Suprapubic skin (tissue), 4 donors: ENCODE data around the gene PNPT1. TPM values are rescaled to one million over a fixed set of nuclear protein-coding genes. Genes with fewer than 3 reads are reported as not detected.

Experiments used
- DNase-seq, 2 donors: peaks; one replicate each; pipeline ENCODE4 v3.0.0-alpha.2; 2019; ENCODE audit warnings: low spot score in 2 of 2
- H3K27ac ChIP-seq: fragments of 200-600 bp; sonication (generic); one replicate; pipeline ENCODE4 v1.5.1; 2019
- H3K27me3 ChIP-seq: fragments of 200-600 bp; sonication (generic); one replicate; pipeline ENCODE4 v1.5.1; 2019
- H3K36me3 ChIP-seq: fragments of 200-600 bp; sonication (generic); one replicate; pipeline ENCODE4 v1.5.1; 2019
- H3K4me1 ChIP-seq: fragments of 200-600 bp; sonication (generic); one replicate; pipeline ENCODE4 v1.5.1; 2019
- H3K4me3 ChIP-seq: fragments of 200-600 bp; sonication (generic); one replicate; pipeline ENCODE4 v1.5.1; 2019; ENCODE audit warnings: mild to moderate bottlenecking
- H3K9me3 ChIP-seq: fragments of 200-600 bp; sonication (generic); one replicate; pipeline ENCODE4 v1.5.1; 2019
- EP300 ChIP-seq: sonication (generic); formaldehyde crosslinking; IDR thresholded peaks from one replicate; pipeline ENCODE4 v1.6.1; 2017; ENCODE audit warnings: antibody characterized with exemption
- POLR2A ChIP-seq, 2 donors: fragments of 450-650 bp; IDR thresholded peaks; one replicate each; pipeline ENCODE4 v1.6.1; 2017; ENCODE audit warnings: antibody characterized with exemption in 2 of 2, mild to moderate bottlenecking in 2 of 2, moderate library complexity in 2 of 2
- POLR2AphosphoS5 ChIP-seq, 3 donors: sonication (generic); formaldehyde crosslinking; IDR thresholded peaks; one replicate each; pipeline ENCODE4 v1.6.1; 2017; ENCODE audit warnings: antibody characterized with exemption in 3 of 3
- WGBS: methylation state at CpG from one replicate; pipeline ENCODE4 v1.1.5; 2018; 5-methylcytosine and 5-hydroxymethylcytosine counted together
- total RNA-seq, 4 donors: library from RNA; depleted of rRNA; stranded (reverse); fragments of >200 nt; gene quantifications; one replicate each; pipeline ENCODE4 v1.1.0, GENCODE V29; 2016
- TF ChIP-seq, protein P1 (sequence below), 2 donors: fragments of 200-600 bp in 1 of 2; fragments of 450-650 bp in 1 of 2; sonication (generic) in 1 of 2; IDR thresholded peaks; one replicate each; pipeline ENCODE4 v1.5.1; 2016 to 2019; ENCODE audit warnings: antibody characterized with exemption in 2 of 2, mild to moderate bottlenecking in 1 of 2, moderate library complexity in 1 of 2

The PNPT1 gene
- total RNA-seq, 4 donors from 2014 or later, result 8.4 to 12.4 (median 10.9) TPM

DNA sequence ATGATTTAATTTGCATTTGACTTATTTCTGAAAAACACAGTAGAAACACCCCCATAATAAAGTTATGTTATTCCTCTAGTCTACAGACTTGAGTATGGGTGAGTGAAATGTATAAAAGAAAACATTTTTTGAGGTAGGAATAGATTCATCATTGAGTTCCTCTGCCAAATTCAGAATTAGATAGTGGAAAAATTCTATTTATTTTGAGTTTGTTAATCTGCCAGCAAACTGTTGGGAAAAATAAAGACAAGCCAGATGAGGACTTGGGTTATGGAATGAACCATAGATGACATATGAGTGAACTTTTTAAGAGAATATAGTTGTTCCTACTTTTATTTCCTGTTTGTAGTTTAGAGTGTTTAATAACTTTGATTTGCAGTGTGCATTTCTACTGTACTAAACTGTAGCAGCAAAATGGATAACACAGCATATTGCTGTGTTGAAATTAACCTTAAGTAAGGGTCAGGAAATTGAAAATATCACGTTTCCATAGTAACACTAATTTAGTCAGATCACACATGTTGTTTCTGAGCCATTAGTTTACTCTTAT is 35.6 kb upstream of the PNPT1 start:
- no peaks in the 10 kb centered on the region for H3K9me3 ChIP-seq
- H3K36me3 ChIP-seq, result no peaks in the 10 kb centered on the region
- no peak for TF ChIP-seq POLR2AphosphoS5 (IDR thresholded peaks at IDR 0.05)
- no peak for TF ChIP-seq EP300
- no peak for TF ChIP-seq POLR2A (IDR thresholded peaks at IDR 0.05)
- TF ChIP-seq, protein P1, sequence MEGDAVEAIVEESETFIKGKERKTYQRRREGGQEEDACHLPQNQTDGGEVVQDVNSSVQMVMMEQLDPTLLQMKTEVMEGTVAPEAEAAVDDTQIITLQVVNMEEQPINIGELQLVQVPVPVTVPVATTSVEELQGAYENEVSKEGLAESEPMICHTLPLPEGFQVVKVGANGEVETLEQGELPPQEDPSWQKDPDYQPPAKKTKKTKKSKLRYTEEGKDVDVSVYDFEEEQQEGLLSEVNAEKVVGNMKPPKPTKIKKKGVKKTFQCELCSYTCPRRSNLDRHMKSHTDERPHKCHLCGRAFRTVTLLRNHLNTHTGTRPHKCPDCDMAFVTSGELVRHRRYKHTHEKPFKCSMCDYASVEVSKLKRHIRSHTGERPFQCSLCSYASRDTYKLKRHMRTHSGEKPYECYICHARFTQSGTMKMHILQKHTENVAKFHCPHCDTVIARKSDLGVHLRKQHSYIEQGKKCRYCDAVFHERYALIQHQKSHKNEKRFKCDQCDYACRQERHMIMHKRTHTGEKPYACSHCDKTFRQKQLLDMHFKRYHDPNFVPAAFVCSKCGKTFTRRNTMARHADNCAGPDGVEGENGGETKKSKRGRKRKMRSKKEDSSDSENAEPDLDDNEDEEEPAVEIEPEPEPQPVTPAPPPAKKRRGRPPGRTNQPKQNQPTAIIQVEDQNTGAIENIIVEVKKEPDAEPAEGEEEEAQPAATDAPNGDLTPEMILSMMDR (IDR thresholded peaks at IDR 0.05), result no peak
- 56% methylated on average over 1 of the region's 1 CpG for WGBS
- no peak overlapping the region for H3K27ac ChIP-seq
- no peak for DNase-seq
- H3K4me1 ChIP-seq, result no peaks in the 10 kb centered on the region
- no peaks in the 10 kb centered on the region for H3K27me3 ChIP-seq
- no peak overlapping the region for H3K4me3 ChIP-seq

DNA sequence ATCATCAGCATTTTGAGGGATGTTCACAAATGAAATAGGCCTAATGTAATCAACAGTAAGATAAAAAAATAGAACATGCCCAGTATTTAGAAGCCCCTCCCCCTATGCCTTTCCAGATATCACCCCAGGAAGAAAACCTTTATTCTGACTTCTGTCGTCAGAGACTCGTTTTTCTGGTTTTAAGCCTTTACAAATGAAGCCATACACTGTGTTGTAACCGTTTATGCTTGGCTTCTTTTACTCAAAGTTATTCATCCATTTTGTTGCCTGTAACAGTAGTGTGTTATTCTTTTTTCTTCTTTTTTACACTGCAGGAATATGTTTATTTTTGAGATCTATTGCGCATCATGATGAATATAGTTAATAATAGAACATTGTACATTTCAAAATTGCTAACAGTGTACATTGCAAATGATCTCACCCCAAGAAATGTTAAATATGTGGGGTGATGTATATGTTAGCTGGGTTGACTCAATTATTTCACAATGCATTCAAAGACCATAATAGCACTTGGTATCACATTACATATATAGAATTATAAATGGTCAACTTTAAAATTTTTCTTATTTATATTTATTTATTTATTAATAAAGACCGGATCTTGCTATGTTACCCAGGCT is 28.1 kb upstream of the PNPT1 start:
- no peak for DNase-seq
- Histone ChIP-seq H3K4me3 (no peak overlapping the region), H3K4me1 (no peaks in the 10 kb centered on the region), H3K27ac (no peak overlapping the region), H3K36me3 (no peaks in the 10 kb centered on the region), H3K27me3 (no peaks in the 10 kb centered on the region), H3K9me3 (no peaks in the 10 kb centered on the region)
- TF ChIP-seq, protein P1 (IDR thresholded peaks at IDR 0.05), result no peak
- TF ChIP-seq POLR2A (IDR thresholded peaks at IDR 0.05) (no peak), EP300 (no peak), POLR2AphosphoS5 (IDR thresholded peaks at IDR 0.05) (no peak)
- WGBS, result 66% methylated on average over 5 of the region's 5 CpGs

DNA sequence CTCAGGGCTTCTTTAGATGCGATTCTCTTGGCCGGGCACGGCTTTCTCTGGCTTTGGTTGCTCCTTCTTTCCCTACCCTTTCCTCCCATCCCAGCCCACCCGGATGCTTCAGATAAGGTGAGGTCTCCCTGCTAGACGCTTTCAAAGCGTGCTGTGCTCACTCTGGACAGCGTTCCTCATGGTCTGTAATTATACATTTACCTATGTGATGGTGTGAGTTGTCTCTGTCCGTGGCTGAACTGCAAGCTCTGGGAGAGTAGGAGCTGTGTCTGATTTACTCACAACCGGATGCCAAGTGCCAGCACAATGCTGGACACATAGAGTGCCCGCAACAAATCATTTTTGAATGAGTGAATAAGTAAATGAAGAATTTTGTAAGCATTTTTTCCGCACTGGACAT is 26.8 kb upstream of the PNPT1 start:
- WGBS, result 66% methylated on average over 11 of the region's 11 CpGs
- Histone ChIP-seq H3K36me3 (no peaks in the 10 kb centered on the region), H3K27me3 (no peaks in the 10 kb centered on the region), H3K4me3 (no peak overlapping the region), H3K4me1 (no peaks in the 10 kb centered on the region), H3K27ac (no peak overlapping the region), H3K9me3 (no peaks in the 10 kb centered on the region)
- no peak for DNase-seq
- TF ChIP-seq, protein P1 (IDR thresholded peaks at IDR 0.05), result no peak
- TF ChIP-seq EP300 (no peak), POLR2AphosphoS5 (IDR thresholded peaks at IDR 0.05) (no peak), POLR2A (IDR thresholded peaks at IDR 0.05) (no peak)

DNA sequence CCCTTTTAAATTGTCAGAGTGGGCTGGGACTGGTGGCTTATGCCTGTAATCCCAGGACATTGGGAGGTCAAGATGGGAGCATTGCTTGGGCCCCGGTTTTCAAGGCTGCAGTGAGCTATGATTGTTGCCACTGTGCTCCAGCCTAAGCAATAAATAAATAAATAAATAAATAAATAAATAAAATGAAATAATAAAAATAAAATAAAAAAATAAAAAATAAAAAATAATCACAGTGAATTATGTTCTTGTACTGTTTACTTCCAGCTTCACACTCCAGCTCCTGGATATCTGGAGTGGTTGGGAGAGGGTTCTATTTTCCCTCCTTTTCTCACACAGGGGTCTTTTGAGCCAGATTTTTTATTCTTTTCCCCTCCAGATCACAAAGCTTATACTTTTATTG is 26.2 kb upstream of the PNPT1 start:
- H3K4me3 ChIP-seq, result no peak overlapping the region
- no peaks in the 10 kb centered on the region for H3K9me3 ChIP-seq
- no peak for DNase-seq
- whole genome bisulfite sequencing, result 94% methylated on average over 1 of the region's 1 CpG
- TF ChIP-seq POLR2AphosphoS5 (IDR thresholded peaks at IDR 0.05), result no peak
- TF ChIP-seq, protein P1 (IDR thresholded peaks at IDR 0.05), result no peak
- TF ChIP-seq POLR2A (IDR thresholded peaks at IDR 0.05), result no peak
- TF ChIP-seq EP300, result no peak
- no peaks in the 10 kb centered on the region for H3K27me3 ChIP-seq
- H3K36me3 ChIP-seq, result no peaks in the 10 kb centered on the region
- no peaks in the 10 kb centered on the region for H3K4me1 ChIP-seq
- H3K27ac ChIP-seq, result no peak overlapping the region

DNA sequence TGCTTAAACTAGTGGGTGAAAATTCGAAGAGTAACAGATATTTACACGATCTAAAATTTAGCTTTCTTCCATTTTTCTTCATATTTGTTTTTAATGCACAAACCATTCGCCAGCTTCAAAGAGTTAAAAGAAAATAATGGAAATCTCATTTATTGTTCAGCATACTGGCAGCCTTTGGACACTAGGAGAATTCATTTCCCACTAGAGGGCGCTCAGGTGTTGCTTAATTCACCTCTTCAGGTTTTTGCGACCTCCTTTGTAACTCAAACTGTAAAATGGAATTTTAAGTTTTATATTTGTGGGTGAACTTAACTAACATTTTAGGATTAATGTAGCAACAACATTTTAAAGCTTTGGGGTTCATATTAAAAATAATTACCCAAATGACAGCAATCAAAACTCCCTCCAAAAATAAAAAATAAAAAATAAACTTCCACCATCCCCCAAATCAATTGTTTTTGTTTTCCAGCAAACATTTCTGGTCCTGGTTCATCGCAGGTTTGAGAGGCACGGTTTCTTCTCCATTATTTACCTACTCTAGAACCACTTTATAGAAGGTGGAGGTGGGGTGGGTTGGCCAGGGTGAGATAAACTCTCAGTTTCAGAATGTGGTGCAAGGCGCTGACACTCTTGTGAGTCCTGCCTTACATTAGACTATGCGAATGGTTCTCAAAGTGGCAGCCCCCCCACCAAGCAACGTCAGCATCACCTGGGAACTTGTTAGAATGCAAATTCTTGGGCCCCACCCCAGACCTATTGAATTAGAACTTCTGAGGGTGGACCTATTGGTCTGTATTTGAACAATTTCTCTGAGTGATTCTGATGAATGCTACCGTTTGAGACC is 24.7 kb upstream of the PNPT1 start:
- no peak overlapping the region for H3K27ac ChIP-seq
- H3K4me1 ChIP-seq, result no peaks in the 10 kb centered on the region
- no peak for TF ChIP-seq POLR2AphosphoS5 (IDR thresholded peaks at IDR 0.05)
- TF ChIP-seq, protein P1 (IDR thresholded peaks at IDR 0.05), result peak; percentile 64 to 66
- no peak for DNase-seq
- H3K9me3 ChIP-seq, result no peaks in the 10 kb centered on the region
- H3K36me3 ChIP-seq, result no peaks in the 10 kb centered on the region
- no peak overlapping the region for H3K4me3 ChIP-seq
- H3K27me3 ChIP-seq, result no peaks in the 10 kb centered on the region
- 23% methylated on average over 10 of the region's 11 CpGs for WGBS
